ENCODE results near the gene BZW1.
"Not testable (repeated sequence)": the region's sequence is repeated elsewhere in the genome, so short reads cannot be mapped to it uniquely, and the experiment has no call there.

The BZW1 gene

DNA sequence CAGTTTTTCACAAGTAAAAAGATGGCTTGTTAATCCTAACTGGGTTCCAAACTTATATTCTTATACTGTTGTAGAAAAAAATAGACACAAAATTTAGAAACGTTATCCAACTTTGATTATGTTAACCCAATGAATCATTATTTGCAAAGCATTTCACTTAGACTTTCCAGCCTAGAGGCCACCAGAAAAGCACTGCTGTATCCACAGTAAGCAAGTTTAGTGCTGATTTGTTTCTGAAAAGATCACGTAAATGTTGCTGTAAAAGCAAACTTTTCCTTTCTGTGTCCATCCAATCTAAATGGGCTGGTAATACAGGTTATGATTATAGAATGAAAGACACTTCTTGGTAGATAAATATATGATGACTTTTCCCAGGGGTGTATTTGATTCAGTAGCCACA, 17.6 kb upstream of the BZW1 start:
- no peak for DNase-seq

DNA sequence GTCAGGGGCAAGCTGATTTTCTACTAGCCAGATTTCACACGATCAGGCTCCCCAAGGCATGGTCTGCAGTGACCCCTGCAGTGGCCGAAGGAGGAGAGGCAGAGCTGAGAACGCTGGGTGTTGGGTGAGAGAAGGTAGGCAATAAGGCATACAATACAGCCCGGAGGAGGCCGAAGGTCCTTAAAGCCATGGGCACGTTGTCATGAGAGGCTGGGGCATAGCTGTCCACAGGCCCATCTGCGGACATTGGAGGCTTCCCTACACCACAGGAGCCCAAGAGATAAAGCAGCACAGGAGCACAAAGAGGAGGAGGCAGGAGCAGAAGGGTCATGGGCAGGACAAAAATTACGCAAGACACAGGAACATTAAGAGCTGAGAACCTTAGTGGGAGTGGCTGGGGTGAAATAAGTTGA, 16.7 kb upstream of the BZW1 start:
- DNase-seq: no peak

- DNase-seq: no peak
These were observed 15.1 kb upstream of the BZW1 start for GRCh38 chr2:200796561-200796960.

DNA sequence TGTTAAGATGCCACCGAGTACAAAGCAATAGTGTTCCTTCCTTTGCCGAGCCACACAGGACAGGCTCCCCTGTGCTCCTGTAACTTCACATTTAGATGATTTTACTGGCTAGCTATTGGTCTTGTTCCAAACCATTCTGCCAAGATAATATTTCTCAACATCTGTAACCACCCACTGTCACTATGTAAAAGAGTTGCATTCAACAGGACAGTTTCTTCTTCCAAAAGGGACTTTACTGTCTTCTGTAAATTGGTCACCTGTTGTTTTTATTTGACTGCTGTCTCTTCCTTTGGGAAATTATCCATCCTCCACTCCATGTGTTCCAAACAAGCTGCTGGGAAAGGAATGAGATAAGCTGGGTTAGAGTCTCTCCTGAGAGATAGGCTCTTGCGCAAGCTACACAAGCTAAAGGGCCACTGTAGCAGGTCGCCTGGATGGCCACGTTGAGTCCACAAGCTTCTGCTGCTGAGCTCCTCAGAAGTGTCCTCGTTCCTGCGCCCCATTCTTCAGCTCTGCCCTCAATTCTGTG, 14.4 kb upstream of the BZW1 start:
- no peak for DNase-seq

DNA sequence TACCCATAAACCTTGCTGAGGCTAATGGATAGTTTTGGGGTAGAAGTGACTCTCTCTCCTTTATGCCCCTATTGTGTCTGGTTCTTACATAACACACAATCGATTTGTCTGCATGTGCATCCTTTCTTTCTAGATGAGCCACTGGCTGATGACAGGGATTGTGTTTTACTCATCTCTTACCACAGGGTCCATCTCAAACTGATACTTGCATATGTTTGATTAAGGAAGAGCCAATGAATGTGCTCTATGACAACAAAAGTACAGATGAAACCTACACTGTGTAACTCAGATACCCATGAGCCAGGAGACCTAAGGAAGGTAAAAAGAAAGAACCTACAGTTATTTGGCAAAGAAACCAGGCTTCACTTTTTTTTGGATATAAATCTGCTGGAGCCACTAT, 13.2 kb upstream of the BZW1 start:
- DNase-seq: no peak

- no peak for DNase-seq
These were observed 11.3 kb upstream of the BZW1 start for GRCh38 chr2:200800458-200800857.

DNA sequence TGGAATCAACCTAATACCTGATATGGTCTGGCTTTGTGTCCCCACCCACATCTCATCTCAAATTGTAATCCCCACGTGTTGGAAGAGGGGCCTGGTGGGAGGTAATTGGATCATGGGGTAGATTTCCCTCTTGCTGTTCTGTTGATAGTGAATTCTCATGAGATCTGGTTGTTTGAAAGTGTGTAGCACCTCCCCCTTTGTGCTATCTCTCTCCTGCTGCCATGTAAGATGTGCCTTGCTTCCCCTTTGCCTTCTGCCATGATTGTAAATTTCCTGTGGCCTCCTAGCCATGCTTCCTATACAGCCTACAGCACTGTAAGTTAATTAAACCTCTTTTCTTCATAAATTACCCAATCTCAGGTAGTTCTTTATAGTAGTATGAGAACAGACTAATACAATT, 10.3 kb upstream of the BZW1 start:
- not testable (repeated sequence) for DNase-seq

GRCh38 chr2:200809506-200810251, 2.0 kb upstream of the BZW1 start:
- DNase-seq: no peak

DNA sequence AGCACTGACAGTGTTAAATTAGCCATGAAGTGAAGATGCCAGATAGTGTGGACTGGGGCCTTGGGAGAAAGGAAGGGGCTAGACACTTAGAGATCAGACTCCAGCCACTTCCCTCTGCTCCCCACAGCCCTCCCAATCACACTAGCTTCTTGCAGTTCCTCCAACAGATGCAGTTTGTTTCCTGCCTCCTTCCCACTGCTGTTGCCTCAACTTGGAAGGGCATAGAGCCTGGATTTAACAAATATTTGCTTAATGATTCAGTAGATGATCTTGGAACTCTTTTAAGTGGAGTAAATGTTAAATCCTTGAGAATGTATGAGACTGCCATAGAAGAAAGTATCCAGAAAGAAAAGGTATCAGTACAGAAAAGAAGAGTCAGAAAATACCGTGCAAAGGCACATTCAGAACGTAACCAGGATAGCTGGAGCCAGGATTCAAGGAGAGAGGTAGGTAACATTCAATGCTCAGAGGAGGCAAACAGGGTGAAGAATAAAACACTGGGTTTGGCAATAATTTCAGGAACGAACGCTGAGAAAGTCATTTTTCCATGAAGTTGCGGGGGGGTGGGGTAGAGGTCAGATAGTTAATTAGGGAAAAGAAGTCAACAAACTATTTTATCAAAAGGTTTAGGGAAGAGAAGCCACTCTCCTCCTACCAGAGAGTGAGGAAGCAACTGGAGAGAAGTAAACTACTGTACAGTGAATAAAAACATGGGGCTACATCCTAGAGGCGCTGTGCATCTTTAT, 1.3 kb upstream of the BZW1 start:
- no peak for DNase-seq

GRCh38 chr2:200810998-200811332, 745 bp upstream of the BZW1 start:
- no peak for DNase-seq

DNA sequence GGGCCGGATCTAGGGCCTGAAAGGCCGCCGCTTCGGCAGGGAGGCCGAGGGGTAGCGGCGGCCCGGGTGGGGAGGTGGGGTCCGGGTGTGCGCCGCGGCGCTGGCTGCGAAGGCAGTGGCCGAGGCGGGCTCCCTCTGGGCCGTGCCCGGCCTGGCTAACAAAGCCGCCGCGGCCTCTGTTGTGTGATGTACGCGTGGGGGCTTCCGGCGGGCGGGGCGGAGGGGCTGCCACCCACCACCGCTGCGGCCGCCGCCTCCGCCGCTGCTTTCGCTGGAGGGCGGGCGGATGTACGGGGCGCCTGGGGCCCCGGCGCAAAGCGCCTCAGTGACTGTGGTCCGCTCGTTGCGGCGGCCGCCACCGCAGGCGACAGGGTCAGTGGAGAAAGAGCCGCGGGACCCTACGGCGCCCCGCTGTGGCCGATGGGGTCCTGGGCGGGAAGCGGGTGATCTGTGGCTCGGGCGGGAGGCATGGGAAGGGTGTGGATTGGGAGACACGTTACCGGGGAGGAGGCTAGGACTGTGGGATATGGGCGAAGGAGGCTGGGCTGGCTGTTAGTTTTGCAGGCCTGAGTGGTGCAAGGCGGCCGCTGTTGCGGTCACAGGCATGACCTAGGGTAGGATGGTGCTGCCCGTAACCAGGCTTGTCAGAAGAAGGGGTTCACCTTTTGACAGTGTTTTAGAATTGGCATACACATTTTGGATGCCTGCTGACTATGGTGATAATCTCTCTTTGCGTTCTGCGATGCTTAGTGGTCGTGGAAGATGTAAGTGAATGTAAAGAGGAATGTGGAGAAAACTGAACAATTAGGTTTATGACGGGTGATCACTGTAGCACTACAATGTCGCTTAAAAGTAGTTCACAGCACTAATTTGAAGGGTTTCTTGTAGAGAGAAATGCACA, 662 bp downstream of the BZW1 start:
- DNase-seq: peak; percentile 32

- no peak for DNase-seq
These were observed 2.6 kb downstream of the BZW1 start for GRCh38 chr2:200814276-200814815.

DNA sequence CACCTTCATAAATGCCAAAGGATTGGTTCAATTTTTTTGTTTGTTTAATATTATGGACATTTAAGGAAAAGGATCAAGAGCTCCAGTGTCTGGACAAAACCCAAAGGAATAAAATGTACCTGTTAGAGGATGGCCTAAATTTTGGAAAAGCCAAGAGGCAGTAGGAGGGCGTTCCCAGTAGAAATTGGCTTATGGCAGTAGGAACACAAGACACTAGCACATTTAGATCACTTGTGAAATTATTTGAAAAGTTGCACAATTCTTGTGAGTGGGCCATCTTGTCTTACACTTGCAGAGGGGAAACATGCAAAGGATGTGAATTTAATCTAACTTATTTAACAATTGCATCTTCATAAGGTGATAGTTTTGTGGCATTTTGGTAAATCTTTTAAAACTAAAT, 3.2 kb downstream of the BZW1 start:
- DNase-seq: no peak

DNA sequence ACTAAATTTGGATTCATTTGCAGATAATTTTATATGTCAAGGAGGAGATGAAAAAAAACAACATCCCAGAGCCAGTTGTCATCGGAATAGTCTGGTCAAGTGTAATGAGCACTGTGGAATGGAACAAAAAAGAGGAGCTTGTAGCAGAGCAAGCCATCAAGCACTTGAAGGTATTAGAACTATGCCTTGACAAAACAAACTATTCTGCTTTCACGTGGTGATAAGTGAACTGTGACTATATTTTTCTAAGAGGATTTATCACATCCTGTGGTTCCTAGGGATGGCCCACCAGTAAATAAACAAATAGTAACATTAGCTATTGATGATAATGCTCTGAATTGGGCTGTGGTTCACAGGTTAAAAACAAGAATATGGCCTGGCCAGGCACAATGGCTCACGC, 7.0 kb downstream of the BZW1 start:
- DNase-seq: not testable (repeated sequence)

- no peak for DNase-seq
These were observed 9.0 kb downstream of the BZW1 start for GRCh38 chr2:200820573-200821234.

DNA sequence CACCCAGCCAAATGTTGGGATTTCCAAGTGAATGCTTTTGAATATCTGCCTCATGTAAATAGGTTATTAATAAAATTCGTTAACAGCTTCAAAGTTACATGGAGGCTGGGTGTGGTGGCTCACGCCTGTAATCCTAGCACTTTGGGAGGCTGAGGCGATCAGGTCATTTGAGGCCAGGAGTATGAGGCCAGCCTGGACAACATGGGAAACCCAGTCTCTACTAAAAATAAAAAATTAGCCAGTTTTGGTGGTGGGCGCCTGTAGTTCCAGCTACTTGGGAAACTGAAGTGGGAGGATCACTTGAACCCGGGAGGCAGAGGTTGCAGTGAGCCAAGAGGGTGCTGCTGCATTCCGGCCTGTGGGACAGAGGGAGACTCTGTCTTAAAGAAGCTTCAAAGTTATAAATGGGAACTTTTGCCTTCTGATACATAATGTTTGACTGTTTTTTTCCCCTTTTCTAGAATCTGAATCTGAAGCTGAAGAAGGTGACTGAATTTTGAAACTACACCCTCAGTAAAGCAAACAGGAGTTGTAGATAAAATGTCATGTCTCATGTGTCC, 10.1 kb downstream of the BZW1 start:
- no peak for DNase-seq

DNA sequence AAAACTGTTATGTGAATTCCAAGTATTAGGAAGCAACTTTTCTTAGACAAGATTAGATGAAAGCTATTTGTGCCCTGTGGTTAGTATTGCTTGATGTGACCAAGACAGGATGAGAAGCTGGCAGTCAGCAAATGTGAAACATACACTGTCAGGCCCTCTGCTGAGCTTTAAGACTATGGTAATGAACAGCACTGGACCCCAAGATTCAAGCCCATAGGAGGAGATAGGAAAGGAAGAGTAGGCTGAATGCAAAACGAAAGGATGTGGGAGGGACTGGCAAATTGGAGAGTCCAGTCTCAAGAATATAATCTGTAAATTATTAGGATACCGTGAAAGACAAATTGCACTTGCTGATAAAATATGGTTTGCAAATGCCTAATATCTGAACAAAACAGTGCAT, 16.4 kb downstream of the BZW1 start:
- no peak for DNase-seq

GRCh38 chr2:200828572-200829257, 17.0 kb downstream of the BZW1 start:
- DNase-seq: no peak

GRCh38 chr2:200829258-200829655, 17.5 kb downstream of the BZW1 start:
- DNase-seq: no peak

DNA sequence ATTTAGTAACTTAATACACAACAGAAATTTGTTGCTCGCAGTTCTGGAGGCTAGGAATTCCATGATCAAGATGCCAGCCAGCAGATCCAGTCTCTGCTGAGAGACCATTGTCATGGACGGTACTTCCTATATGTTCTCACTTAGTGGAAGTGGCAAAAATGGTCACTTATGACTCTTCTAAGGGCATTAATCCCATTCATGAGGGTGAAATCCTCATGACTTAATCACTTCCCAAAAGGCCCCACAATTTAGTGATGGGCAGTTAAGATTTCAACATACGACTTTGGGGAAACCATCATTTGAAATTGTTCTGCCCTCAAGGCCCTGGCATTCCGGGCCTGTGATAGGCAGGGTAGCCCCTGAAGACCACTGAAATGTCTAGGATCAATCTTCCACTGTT, 23.0 kb downstream of the BZW1 start:
- DNase-seq: no peak

GRCh38 chr2:200839513-200839912, 27.8 kb downstream of the BZW1 start:
- no peak for DNase-seq
